T-helper 9 cell (primary cell): Measurements from ENCODE around the gene WNT2B.

Source experiments
- DNase-seq: peaks from one replicate; pipeline ENCODE4 v3.0.0-alpha.2; 2020

Gene WNT2B

DNA sequence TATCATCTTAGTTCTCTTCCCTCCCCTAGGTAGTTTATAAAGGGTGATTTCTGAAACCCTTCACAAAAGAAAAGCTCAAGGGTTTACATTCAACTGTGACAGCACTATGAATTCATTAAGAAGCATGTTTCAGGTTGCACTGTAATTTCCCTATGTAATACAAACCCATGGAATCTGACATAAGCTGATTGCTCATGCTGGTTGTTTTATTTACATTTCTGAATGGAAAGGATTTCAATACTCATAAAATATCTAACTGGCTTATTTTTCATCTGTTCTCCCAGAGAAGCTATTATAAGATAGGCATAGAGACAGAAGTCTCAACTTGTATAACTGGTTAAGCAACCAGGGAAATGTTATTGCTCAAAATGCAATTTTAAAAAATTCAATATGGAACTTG lies 20.5 kb downstream of the WNT2B start:
- no peak for DNase-seq

DNA sequence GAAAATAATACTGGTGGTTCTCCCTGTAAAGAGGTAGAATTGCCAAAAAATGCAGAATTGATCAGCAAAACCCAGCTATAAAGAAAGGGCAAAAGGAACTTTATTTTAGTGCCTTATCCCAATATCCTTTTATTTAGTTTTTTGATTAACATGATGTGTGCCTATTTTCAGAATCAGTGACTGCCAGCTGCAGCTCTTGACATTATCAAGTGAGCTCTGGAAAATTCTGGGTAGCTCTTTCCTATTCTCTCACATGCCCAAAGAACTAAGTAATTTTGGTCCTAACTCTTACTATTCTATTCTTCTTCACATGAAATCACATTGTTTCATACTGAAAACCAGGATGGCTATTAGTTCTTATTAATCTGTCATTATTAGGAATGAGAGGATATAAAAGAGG lies 22.1 kb downstream of the WNT2B start:
- DNase-seq = no peak

DNA sequence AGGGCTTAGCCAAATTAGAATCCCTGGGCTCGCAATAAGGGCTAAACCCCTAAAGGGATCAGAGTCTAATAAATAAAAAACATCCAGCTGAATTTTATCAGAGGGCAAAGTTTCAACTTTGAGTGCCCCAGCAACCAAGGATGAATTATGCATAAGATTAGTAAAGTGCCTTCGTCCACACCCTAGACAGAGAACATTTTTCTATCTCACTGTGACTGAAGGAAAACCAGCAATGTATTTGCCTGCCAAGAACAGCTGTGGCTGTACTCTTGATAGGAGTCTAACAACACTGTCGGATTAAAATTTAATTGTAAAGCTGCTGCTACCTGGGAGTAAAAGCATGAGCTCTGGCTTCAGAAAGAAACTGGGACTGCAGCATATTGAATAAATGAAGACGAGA lies 23.3 kb downstream of the WNT2B start:
- DNase-seq = no peak

DNA sequence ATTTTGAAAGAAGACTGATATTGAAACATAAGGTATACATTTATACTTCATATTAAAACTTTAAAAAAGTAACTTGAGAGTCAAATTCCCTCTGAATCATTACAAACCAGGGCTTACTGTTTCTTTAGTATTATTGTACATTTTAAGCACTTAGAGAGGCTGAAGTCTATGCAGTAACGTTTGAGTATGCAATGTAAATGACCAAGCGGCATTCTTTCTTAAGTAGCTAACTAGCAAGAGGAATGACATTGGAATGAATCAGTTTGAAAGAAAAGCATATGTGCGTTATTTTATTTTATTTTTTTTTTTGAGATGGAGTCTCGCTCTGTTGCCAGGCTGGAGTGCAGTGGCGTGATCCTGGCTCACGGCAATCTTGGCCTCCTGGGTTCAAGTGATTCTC lies 24.3 kb downstream of the WNT2B start:
- DNase-seq = no peak

DNA sequence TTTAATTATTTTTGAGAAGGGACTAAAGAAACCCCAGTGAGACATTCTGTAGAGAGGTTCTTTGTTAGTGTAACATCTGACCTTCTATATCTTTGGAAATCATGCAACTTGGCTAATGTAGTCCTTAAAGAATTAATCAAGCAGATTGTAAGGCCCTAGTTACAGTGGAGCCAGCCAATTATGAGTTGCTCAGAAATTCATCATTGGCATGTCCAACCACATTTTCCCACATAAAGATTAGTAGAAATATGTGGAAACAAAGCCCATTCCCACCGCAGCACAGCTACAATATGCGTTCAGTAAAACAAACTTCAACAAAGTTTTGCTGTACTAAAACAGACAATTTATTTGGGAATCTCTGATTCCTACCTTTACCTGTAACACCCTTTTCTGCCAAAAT lies 27.8 kb downstream of the WNT2B start:
- DNase-seq = no peak

DNA sequence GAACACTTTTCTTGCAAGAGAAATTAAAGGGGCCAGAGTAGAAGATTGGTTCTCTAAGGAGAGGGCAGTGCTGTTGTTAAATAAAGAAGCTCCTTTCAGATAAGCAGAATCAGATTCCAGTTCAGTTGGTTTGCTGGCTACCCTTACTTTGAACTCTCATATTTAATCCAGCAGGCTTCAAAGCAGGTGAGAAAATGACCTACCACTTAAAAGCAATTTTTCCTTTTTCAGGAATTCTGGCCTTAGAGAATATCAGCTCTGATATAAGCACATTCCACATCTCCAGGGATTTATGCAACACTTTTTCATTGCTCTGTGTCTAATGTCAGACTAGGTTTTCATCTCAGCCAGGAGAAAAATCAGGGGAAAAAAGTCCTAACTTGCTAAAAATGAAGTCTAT lies 28.7 kb downstream of the WNT2B start:
- DNase-seq = no peak

DNA sequence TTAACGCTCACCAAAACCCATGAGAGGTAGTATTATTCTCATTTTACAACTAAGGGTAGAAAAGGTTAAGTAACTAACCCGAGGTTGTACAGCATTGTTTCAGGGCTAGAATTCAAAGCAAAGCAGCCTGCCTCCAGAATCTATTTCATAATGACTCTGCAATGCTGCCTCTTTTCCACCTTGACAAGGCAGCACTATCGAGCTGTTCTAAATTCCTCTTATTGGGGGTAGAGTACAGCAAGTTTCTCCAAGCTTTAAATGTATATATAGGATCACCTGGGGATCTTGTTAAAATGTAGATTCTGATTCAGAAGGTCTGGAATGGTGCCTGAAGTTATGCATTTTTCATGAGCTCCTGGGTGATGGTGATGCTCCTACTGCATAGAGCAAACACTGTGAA lies 30.1 kb downstream of the WNT2B start:
- no peak for DNase-seq

DNA sequence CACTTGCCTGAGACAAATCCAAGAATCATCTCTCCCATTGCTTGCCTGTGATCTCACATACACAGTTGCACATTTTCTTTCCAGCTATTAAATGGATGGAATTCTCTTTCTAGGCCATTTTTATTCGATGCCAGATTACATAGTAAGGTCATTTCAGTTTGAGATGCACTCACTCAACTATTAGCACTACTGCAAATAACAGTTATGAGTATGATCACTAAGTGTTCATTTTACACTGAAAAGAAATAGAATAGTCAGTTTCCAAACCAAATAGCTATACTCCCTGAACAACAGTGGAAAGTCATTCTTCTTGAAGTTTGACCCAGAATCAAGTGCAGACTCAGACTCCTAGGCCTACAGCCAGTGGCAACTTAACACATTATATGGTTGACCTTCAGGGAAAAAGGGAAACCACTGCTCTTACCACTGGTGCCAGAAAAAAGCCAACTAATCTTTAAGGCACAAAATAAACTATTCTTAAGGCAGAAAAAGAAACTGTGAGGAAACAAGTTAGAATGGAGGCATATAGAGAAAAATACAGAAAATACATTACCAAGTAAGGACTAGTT lies 31.5 kb downstream of the WNT2B start:
- DNase-seq = no peak

DNA sequence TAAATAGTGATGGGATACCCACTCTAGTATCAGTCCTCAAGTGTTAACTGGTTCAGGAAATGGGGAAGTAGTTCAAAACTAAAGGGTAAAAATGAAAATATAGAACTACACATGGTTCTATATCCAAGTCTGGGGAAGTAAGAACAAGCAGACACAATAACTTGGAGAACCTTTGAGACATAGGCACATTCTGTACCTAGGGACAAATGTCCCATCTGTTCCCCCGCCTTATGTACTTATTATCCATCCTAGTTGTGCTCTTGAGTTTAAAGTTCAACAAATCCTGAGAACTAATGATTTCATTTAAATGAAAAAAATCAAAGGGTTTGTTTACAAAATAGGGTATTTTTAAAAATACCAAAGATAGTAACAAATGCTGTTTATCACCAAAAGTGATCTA lies 32.5 kb downstream of the WNT2B start:
- DNase-seq = no peak

DNA sequence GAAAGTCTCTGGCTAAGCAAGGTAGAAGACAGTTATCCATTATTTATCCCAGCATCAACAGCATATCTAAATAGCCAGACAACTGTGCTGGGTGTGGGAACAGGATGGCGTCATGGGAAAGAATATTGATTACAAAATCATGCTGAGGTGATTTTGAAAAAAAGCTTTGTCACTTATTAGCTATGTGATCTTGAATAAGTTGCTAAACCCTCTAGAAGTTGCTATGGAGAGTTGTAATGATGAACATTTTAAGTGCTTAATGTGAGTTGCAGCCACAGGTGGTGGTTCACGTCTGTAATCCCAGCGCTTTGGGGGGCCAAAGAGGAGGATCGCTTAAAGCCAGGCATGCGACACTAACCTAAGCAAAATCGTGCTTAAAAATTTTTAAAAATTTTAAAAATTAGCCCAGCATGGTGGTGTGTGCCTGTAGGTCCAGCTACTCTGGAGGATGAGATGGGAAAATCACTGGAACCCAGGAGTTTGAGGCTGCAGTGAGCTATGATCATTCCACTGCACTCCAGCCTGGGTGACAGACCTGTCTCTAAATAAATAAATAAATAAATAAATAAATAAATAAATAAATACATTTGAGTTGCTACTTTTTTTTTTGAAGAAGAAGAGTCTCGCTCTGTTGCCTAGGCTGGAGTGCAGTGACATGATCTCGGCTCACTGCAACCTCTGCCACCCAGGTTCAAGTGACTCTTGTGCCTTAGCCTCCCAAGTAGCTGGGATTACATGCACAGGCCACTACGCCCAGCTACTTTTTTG lies 33.6 kb downstream of the WNT2B start:
- DNase-seq = no peak

DNA sequence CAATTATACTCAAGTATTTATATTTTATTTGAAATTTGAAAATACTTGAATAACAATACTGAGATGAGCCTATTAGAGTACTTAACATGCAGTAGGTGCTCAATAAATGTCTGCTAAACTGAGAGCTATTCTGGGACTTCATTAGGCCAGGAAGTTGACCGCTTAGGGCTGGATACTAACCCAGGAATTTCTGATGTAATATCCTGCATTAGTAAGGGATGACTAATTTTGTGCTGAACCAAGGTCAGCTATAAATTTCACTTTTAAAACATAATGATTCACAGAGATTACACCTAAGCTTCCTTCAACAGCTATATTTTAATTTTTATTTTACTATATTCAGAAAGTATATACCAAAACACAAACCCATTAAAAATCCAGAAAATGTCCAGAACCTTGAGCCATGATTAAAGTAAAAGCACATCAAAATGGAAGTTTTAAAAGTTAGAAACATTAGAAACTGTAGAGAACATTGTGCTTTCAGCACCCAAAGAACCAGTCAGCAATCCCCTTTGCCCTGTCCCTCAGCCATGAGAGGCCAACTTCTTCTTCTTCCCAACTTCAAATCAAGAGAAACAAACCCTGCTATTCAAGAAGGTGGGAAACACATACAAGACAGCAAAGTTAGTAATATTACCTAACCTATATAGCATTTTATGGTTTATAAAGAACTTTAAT lies 35.4 kb downstream of the WNT2B start:
- DNase-seq = no peak

DNA sequence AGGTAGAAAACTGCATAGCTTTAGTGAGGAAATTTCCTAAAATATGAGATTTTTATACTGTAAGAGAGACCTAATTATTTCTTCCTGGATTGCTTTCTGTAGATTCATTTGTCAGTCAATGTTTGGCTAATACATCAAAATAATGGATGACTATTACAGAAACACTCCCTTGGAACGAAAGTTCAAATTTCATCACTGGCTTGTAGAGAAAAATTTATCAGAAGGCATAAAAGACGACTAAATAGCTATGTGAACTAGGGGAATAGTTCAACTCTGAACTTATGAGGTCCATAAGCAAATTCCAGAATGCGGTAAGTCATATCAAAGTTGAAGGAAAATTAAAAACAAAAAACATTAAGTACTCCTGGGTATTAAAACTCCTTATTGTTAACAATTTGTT lies 36.0 kb downstream of the WNT2B start:
- no peak for DNase-seq

DNA sequence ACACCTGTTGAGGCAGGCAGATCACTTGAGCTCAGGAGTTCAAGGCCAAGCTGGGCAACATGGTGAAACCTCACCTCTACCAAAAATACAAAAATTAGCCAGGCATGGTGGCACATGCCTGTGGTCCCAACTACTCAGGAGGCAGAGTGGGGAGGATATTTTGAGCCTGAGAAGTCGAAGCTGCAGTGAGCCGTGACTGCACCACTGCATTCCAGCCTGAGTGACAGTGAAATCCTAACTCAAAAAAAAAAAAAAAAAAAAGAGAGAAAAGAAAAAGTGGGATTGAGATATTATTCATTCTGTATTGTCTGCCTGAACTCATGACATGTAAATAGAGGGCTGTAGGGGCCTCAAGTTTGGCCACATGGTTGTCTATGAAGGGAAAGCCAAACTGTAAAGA lies 37.3 kb downstream of the WNT2B start:
- no peak for DNase-seq

DNA sequence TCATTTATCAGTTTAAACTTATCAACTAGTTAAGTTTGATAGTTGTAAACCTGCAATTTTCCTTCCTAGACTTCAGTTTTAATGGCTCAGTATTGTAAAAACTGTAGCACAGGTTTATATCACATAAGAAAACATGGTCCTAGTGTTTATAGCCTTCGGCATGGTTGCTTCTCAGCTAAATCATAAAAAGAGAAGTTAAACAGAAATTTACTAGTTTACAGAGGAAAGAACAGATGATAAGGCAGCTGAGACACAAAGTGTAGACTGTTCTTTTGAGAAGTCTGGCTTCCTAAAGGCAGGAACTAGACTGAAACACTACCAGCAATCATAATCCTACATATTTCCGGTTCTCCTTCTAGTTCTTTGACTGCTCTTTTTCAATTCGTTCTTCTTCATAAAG lies 39.8 kb downstream of the WNT2B start:
- DNase-seq = no peak

DNA sequence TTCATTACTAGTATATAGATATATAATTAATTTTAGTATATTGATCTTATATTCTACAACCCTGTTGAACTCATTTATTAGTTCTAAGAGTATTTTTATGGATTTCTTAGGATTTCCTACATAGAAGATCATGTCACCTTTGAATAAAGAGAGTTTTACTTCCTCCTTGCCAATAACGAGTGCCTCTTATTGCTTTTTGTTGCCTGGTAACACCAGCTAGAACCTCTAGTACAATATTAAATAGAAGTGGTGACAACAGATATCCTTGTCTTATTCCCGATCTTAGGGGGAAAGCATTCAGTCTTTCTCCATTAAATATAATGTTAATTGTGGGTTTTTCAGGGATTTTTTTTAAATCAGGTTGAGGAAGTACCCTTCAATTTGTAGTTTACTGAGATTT lies 40.8 kb downstream of the WNT2B start:
- no peak for DNase-seq

DNA sequence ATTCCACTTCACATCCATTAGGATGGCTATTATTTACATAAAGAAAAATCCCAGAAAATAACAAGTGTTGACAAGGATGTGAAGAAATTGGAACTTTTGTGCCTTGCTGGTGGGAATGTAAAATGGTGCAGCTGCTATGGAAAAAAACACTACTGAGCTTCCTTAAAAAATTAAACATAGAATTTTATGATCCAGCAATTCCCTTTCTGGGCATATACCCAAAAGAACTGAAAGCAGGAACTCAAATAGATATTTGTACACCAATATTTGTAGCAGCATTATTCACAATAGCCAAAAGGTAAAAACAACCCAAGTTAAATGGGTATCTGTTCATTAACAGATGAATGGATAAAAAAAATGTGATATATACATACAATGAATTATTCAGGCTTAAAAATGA lies 45.6 kb downstream of the WNT2B start:
- no peak for DNase-seq

DNA sequence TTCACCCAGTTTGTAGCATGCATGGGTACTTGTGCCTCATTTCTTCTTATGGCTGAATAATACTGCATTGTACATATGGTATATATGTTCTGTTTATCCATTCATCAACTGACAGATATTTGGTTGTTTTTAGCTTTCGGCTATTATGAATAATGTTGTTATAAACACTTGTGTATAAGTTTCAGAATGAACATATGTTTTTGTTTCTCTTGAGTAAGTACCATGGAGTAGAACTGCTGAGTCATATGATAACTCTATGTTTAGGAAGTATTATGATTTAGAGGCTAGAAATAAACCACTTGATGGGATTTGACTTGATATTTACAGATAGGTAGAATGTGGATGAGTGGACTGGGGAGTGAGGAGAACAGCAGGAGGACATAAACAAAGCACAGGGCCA lies 48.6 kb downstream of the WNT2B start:
- DNase-seq = no peak

DNA sequence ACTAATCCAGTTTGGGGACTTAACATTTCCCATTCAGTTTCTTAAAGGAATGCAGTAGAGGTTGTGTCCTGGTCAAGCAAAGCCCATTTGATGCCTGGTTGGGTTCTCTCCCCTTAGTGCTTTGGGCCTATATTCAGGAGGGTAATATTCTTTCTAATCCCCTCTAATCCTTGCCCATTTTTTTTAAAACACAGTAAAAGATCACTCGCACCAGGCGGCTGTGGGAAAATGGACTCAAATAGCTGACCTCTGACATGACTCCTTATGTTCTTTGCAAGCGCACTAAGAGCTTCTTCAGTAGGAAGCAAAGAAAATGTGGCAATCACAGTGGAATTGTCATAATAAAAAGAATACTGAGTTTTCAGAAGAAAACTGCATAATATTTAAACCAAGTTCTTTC lies 49.9 kb downstream of the WNT2B start:
- DNase-seq = no peak

DNA sequence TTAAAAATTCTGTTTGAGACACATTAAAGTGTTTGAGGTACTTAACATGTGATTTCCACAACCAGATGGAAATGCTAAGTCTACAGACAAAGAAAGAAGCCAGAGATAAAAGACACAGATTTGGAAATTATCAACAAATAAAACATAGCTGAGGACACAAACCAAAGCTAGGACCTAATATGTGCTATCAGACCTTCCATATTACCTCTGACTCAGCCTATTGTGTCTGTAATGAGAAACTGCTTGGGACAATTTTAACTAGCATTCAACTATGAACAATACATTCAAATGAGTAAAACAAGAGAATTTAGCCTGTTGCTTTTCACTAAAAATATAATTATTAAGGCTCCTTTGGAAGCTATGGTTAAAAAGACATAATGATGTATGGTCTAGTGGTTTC lies 54.6 kb downstream of the WNT2B start:
- no peak for DNase-seq

DNA sequence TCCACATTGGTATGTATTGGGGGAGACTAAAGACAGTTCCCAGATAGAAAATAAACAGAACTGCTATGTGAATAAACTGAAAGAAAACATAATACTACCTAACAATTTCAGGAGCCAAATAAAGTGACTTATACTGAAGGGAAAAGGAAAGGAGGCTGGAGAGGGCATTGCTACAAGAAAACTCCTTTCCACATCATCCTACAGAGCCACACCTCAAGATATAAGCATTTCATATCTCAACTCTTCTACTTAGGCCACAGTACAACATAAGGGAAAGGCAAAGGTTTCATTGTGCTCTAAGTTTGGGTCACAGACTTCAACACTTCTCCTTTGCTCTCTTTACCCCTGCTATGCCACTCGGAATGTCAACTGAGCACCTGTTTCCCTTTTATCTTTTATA lies 55.3 kb downstream of the WNT2B start:
- DNase-seq = no peak

DNA sequence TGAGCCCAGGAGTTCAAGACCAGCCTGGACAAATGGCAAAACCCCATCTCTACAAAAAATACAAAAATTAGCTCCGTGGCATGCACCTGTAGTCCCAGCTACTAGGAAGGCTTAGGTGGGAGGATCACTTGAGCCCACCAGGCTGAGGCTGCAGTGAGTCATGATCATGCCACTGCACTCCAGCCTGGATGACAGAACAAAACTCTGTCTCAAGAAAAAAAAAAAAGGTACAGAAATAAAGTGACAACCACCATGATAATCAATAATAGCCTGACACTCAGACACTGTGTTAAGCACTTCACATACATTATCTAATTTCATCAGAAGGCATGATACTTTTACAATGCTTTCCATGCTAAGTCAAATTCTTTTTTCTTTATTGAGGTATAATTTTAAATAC lies 57.0 kb downstream of the WNT2B start:
- DNase-seq = no peak

DNA sequence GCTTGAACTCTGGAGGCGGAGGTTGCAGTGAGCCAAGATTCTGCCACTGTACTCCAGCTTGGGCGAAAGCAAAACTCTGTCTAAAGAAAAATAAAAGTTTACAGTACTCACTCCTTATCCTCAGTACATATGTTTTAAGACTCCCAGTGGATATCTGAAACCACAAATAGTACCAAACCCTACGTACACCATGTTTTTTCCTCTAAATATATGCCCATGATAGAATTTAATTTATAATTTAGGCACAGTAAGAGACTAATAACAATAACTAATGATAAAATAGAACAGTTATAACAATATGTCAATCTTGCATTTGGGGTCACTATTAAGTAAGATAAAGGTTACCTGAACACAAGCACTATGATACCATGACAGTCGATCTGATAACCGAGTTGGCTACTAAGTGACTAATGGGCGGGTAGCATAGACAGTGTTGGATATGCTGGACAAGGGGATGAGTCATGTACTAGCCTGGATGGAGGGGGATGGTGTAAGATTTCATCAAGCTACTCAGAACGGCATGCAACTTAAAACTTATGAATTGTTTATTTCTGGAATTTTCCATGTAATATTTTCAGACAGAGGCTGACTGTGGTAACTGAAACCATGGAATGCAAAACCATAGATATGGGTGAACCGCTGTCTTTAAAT lies 66.5 kb downstream of the WNT2B start:
- no peak for DNase-seq

DNA sequence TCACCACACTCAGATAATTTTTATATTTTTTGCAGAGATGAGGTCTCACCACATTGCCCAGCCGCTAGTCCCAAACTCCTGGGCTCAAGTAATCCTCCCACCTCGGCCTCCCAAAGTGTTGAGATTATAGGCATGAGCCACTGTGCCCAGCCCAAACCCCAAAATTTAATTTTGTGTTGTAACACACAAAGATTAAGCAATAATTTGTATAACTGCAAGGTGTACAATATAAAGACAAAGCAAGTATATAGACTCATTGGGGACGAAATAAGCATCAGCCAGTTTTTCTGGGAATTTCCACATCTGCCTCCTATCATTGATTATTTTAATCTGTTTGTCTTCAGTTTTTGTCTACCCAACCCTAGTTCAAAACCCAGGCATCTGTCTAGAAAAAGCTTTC lies 67.5 kb downstream of the WNT2B start:
- no peak for DNase-seq
